HG02759 (cell line): Measurements from ENCODE around the gene CUX1.
A peak's percentile ranks its signal among the peaks of the same experiment; 100 is the strongest.
"Not testable (repeated sequence)": the region's sequence is repeated elsewhere in the genome, so short reads cannot be mapped to it uniquely, and the experiment has no call there.

ENCODE experiments used
- ATAC-seq: cut with Tn5 transposase; IDR thresholded peaks from one replicate; pipeline ENCODE4 v1.9.1; 2021; ENCODE audit warnings: mild to moderate bottlenecking, moderate library complexity; ENCODE audit not compliant: unreplicated experiment

The CUX1 gene

DNA sequence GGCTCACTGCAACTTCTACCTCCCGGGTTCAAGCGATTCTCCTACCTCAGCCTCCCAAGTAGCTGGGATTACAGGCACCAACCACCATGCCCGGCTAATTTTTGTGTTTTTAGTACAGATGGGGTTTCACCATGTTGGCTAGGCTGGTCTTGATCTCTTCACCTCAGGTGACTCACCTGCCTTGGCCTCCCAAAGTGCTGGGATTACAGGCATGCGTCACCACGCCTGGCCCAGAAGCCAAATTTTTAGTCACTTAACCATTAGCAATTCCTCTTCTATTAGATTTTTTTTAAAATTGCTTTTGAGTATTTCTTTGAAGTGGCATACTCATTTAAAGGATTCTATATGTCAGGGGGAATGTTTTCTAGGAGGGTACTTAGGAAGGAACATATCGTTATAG lies 112.5 kb downstream of the CUX1 start:
- ATAC-seq, result not testable (repeated sequence)

DNA sequence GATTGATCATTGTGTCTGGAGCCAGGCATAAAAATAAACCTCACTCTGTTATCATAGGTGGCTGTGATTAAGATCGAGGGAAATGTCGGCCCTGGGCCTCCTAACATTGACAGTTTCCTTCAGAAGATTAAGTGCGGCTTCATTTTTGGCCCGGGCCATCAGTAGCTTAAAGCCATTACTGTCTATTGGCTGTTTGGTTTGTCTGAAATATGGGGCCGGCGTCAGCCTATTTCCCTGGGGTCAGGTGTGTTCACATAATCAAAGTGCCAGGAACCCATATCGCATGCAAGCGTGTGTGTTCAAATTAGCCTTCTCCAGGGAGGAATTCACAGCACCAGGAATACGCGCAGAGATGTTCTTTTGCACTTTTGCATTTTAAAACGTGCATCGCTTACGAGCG lies 114.7 kb downstream of the CUX1 start:
- no peak for ATAC-seq

DNA sequence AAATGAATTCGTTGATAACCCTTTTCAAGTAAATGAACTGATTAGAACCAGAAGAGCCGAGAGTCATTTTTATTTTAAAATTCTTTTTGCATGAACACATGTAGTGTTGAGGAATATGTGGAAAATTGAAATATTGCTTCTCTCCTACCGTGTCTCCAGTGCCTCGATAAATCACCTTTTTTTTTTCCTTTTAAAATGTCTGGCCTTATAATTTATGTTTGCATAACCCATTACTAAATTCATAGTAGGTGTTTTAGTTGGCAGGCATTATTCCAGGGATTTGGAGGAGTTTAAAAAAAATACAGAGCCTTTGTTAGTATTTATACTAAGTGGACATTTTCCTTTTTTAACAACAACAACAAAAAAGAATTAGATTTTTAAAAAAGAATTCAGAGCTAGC lies 115.6 kb downstream of the CUX1 start:
- no peak for ATAC-seq

DNA sequence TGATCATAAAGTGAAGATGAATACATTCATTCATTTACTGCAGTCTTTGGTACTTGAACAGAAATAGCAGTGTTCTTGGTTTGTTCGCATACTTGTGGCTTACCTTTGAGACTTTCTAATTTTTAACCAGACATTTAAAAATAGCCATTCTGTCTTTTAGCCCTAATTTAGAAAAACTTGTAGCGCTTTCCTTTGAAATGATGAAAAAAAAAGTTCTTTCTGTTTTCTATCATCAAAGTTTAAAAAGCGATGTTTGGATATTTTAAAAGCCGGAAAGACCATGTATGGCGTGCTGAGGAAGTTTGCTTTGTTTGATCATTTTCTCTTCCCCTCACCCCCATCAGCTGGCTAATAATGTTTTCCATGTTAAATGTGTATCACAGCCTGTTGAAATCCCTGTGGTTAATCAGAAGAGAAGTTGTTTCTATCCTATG lies 116.3 kb downstream of the CUX1 start:
- peak; percentile 54 for ATAC-seq

DNA sequence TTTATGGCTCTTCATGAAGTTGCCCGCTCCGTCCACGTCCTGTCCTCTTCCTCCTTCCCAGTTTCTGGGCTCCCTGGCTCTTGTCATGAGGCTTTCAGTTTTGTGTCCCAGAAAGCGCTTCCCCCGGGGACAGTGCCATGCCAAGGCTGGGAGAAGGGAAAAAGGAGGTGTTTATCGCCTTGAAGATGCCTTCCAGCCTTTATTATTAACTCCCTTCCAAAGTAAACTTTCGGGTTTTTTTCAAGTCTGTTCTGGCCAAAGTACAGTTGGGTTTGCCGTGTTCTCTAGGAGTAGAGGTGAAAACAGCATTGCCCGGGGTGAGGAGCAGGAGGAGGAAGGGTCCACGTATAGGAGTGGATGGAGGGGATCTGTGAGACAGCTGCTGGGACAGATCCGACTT lies 117.2 kb downstream of the CUX1 start:
- ATAC-seq, result no peak

DNA sequence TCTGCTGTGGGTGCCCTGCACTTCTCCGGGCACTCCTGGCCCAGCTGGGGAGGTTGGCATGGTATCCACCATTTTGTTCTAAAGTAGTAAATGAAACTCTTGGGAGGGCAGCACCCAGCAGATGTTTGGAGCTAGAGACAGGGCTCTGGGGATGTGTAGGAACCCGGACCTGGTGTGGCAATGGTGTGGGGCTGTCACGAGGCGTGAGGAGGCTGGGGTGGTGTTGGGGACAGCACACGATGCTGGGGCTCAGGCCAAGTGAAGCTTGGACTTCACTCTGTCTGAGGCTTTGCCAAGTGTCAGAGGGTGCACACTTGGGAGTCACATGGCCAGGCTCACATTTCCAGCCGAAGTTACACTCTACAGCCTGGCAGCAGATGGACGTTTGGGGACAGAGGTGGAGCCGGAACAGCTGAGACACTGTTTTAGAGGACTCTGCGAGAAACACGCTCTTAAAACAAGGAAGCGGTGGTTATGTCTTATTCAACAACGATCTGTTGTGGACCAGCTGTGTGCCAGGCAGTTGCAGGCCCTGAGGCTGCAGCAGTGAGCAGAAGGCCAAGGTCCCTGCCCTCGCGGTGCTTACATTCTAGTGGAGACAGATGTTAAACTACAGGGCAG lies 118.2 kb downstream of the CUX1 start:
- ATAC-seq, result no peak

DNA sequence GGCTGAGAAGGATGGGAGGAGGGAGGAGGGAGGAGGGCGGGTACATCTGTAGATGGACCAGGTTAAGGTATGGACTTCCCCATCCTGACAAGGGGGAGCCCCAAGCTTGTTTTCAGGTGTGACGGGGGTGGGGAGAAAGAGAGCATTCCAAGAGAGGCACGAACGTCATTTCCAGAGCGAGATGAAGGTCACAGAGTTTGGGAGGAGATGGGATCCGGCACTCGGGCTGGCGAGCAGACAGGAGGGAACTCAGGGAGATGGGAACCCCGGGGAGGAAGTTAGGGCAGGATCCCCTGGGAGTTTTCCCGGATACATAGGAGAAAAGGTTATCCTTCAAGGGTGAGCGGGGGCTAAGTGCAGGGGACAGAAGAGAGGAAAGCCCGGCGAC lies 118.8 kb downstream of the CUX1 start:
- no peak for ATAC-seq

DNA sequence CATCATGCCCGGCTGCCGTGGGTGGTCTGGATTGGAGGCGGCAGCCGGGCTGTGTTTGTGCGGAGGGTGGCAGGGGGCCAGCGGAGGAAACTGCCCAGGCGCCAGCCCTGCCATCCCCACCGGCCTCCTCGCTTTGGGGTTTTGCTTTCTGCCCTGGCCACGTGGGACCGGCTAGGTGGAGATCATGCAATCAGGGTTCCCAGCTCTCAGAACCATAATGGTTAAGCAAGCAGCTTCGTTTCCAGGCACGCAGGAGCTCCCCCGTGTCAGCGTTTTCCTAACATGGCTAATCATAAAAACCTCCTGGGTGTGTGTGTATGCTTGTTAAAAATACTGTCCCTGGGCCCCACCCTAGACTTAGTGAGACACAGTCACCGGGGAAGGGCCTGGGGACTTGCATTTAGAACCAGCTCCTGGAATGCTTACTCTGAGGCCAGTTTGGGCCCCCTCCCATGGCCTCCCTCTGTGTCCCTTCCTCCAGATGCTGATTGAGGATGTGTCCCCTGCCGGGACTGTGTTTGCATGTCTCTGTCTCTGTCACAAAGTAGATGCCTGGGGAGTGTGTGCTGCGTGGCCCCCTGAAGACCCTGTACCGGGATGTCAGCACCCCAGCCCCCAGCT lies 119.3 kb downstream of the CUX1 start:
- ATAC-seq, result no peak

DNA sequence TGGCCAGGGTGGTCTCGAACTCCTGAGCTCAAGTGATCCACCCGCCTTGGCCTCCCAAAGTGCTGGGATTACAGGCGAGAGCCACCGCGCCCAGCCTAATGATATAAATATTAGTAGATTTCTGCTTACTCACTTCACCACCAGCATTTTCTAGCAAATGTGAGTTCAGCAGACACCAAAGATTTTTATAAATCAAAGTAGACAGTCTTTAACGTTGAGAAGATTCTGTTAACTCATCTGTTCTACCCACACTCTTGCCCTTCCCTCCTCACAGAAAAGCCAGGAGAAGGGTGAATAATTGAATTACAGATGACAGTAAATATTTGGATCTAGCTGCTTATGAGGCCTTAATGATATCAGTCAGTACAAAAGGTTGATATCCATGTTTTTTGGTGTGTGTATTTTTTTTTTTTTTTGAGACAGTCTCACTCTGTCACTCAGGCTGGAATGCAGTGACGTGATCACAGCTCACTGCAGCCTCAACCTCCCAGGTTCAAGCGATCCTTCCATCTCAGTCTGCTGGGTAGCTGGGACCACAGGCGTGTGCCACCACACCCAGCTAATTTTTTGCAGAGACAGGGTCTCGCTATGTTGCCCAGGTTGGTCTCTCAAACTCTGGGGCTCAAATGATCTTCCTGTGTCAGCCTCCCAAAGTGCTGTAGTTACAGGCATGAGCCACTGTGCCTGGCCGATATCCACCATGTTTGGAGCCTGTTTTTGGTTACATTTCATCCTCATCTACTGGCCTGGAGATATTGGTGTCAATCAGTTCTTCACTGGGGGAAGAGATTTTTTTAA lies 120.5 kb downstream of the CUX1 start:
- ATAC-seq, result no peak

DNA sequence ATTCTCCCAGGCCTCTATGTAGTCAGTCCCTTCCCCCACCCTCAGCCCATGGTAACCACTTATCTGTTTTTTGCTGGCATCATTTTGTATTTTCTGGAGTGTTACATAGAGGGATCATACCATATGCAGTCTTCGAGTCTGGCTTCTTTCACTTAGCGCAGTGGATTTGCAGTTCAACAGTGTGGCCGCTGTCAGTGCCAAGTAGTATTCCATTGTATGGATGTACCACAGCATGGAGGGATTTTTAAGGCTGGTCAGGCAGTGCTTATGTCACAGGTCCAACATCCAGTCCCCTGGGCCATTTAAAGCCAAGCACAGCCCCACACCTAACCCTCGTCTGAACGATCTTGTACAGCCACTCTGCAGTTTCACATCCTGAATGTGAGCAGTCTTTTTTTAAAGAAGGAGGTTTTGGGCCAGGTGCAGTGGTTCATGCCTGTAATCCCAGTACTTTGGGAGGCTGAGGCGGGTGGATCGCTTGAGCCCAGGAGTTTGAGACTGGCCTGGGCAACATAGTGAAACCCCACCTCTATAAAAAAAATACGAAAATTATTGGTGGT lies 121.8 kb downstream of the CUX1 start:
- no peak for ATAC-seq

DNA sequence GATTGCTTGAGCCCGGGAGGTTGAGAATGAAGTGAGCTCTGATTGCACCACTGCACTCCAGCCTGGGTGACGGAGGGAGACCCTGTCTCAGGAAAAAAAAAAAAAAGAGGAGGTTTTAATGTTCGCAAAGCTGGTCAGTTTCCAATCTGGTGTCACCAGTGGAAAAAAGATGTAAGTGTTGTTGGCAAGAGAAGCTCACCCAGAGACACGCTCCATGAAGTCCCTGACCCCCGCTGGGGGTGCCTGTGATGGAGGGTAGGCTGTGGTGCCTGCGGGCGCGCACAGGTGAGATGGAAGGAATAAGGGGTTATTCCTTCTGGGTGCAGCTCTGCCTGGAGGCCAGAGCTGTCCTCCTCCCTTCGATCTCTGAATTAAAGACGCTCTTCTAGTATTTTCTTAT lies 122.7 kb downstream of the CUX1 start:
- ATAC-seq, result no peak

DNA sequence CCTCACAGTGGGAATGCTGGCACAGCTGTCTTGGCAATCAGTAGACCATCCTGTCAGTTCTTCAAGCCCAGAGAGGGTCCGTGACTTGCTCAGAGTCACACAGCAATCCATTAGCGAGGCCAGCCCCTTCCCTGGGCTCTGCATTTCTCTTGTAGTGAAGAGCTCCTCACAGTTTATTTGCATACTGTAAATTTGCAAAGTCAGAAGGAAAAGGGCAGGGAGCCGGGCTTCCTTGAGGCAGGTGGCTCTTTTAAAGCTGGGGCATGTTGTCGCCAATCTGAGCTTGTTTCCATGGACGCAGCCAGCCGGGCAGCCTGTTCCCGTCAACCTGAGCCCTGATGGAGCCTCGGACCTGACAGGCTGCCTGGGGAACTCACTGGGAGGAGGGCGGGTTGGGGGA lies 123.4 kb downstream of the CUX1 start:
- ATAC-seq, result no peak

DNA sequence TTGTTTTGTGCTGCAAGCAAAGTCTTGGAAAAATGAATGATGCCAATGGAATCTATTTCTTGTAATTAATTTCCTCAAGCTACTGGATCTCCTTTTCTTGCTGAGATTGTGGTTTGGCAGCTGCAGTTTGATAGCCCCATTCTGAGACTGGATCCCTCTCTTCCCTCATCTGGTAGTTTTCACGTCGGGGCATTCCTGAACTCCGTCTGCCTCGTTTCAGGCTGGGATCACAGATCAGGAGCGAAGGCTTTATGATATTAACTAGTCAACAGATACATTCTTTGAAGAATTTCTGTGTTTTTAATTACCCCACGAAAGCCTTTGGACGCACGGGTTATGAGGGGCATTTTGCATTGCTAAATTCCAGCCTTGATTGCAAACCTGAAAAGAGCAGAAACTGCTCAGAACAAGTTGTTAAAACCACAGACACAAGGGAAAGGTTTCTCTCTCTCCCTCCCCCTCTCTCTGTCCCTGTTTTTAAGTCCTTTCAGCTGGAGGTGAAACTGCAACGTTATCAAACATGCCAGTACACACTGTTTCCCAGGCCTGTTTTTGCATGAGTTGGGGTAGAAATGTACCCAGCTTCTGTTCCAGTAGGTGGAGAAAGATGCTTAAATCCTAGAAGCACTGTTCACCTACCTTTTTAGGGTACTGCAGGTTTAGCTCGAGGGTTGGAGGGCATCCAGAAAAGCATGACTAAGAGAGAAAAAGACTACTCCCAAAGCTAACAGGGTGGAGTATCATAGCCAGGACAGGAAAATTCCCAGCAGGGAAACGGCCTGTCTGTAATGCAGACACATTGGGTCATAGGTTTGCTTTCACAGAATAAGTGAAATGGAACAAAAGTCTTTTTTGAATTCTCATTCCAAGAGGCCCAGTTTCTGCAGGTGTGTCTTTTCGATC lies 124.3 kb downstream of the CUX1 start:
- ATAC-seq, result no peak

DNA sequence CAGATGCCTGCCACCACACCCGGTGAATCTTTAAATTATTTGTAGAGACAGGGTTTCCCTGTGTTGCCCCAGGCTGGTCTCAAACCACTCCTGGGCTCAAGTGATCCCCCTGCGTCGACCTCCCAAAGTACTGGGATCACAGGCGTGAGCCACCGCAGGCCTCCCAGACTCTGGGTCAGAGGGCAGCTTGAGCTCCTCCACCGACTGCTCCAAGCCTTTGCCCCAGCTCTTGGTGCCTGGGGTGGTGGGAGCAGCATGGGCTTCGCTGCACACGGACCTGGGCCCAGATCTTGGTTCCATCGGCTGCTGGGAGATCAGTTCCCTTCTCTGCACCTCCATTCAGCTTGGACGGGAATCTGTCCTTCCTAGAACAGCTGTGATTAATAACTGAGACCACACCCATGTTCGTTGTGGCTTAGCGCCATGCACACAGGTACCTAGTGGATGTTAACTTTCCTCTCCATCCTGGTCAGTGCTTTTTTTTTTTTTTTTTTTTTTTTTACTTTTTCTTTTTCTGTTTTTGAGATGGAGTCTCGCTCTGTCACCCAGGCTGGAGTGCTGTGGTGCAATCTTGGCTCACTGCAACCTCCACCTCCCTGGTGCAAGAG lies 125.3 kb downstream of the CUX1 start:
- ATAC-seq, result no peak

DNA sequence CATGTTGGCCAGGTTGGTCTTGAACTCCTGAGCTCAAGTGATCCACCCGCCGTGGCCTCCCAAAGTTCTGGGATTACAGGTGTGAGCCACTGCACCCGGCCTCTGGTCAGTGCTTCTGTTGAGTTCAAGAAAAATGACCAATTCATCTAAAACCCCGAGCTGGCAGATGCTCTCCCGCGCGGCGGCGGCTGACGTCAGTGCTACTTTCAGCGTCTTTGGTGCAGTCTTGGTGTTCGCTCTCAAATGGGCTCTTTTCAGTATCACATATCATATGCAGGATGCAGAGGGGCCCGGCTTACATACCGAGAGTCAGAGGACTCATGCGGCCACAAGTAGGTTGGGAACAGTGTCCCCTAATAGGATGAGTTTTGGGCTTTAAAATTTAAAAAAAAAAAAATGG lies 125.9 kb downstream of the CUX1 start:
- ATAC-seq, result no peak

DNA sequence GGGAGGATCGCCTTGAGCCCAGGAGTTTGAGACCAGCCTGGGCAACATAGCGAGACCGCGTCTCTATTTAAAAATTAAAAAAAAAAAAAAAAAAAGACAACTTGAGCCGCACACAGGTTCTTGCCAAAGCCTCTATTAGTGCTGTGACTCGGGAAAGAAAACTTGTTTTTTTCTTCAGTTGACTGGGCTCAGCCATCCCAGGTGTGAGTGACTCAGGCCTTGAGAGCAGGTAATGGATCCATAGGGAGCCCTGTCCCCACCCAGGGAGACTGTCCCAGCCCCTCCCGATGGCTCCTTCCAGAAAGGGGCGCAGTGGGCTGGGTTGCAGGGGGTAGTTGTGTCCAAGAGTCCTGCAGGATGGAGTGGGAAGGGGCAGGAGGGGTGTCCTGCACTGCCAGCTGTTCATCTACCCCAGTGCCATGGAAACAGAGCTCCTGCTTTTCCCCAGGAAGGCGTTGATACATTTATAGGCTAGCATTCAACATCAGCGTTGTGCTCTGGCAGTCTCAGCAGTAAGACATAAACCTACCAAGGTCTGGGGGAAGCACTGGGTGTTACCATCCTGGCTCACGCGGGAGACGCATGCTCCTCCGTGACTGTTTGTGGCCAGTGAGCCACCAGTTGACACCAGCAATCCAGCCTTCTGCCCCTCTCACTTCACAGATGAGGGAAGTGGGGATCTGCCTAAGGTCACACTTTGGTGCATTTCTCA lies 126.6 kb downstream of the CUX1 start:
- no peak for ATAC-seq

DNA sequence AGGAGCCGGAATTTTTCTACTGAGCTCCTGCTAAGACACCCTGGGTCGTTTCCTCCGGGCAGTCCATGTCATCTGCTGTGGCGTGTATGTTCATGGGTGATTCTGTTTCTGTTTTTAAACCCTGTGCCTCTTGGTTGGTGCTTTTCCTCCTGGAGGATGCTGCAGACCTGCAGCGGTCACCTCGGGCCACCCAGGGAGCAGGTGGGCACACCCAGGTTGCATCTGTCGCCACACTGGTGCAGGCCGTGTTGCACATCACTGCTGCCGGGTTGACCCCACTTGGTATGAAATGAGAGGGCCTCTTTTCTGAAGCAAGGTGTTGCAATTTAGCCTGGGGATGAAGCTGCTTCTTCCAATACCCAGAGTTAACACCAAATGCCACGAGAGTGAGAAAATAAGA lies 127.2 kb downstream of the CUX1 start:
- no peak for ATAC-seq

DNA sequence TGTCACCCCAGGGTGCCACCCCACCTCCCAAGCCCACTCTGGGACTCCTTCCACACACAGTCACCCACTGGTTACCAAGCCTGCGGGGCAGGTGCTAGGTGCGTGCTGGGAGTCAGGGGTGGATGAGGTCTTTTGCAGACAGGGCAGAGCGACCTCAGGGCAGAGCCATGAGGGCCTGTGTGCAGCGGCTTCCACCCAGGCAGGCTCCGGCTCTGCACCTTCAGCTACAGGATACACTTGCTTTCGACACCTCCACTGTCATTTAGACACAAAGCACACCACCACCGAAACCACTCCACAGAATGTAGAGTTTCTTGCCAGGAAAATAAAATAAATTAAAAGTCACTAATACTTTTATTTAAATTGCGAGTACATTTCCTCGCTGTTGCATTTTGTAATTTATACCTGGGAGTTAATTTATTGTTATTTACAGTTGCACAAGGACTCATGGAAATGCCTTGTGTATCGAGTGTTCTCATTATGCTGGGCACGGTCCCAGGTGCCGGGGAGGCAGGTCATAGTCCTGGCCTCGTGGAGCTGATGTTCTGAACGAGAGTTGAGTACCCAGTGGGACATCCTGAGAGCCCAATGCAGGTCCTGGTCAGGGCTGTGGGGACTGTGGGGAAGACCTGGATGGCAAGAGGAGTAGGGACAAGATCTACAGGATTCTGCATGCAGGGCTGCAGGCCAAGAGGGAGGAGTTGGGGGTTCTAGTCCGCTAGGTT lies 127.8 kb downstream of the CUX1 start:
- no peak for ATAC-seq

DNA sequence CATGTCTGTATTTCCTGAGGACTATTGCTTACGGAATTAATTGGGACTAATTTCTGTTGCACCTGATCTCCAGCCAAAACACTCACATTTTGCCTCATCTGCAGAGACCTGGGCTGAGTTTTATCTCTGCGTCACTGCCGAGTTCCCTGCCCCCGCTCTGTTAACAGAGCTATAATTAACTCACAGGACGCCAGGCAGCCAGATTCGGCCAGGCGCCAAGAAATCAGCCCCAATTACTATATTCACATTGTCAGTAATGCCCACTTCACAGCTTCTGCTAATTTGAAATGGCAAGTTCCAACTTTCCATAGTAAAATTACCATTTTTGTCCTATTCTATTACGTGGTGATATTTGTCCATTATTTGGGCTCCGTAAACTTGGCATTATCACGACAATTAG lies 130.5 kb downstream of the CUX1 start:
- ATAC-seq, result no peak
